GM18517 (cell line): ENCODE results near the gene KIF18B.
"Not testable (repeated sequence)": the region's sequence is repeated elsewhere in the genome, so short reads cannot be mapped to it uniquely, and the experiment has no call there.

Experiments used
- ATAC-seq: cut with Tn5 transposase; IDR thresholded peaks from one replicate; pipeline ENCODE4 v1.9.1; 2021; ENCODE audit warnings: mild to moderate bottlenecking, moderate library complexity; ENCODE audit not compliant: unreplicated experiment

Gene KIF18B

GRCh38 chr17:44970136-44970741, 22.7 kb upstream of the KIF18B start:
- ATAC-seq: no peak

GRCh38 chr17:44969144-44969780, 21.7 kb upstream of the KIF18B start:
- ATAC-seq: no peak

GRCh38 chr17:44968225-44969143, 20.9 kb upstream of the KIF18B start, which contains the start of gene C1QL1:
Gene C1QL1 (minus strand): TSS chr17:44968303. CDS start chr17:44968048, 255 bp downstream.
- ATAC-seq: no peak

- ATAC-seq: no peak
Observed at GRCh38 chr17:44967907-44968224, 20.3 kb upstream of the KIF18B start.

GRCh38 chr17:44967026-44967906, 19.7 kb upstream of the KIF18B start:
- ATAC-seq: no peak

- ATAC-seq: no peak
Observed at GRCh38 chr17:44966348-44967025, 18.9 kb upstream of the KIF18B start.

GRCh38 chr17:44965481-44966234, 18.1 kb upstream of the KIF18B start:
- ATAC-seq: no peak

GRCh38 chr17:44961921-44962350, 14.4 kb upstream of the KIF18B start:
- ATAC-seq: no peak

- no peak for ATAC-seq
Observed at GRCh38 chr17:44960691-44961090, 13.1 kb upstream of the KIF18B start.

- ATAC-seq: no peak
Observed at GRCh38 chr17:44959821-44960531, 12.4 kb upstream of the KIF18B start.

GRCh38 chr17:44956998-44957981, 9.7 kb upstream of the KIF18B start:
- no peak for ATAC-seq

GRCh38 chr17:44955674-44956425, 8.3 kb upstream of the KIF18B start:
- no peak for ATAC-seq

GRCh38 chr17:44952946-44953475, 5.4 kb upstream of the KIF18B start:
- ATAC-seq: no peak

GRCh38 chr17:44948315-44948795, 782 bp upstream of the KIF18B start:
- ATAC-seq: no peak

- not testable (repeated sequence) for ATAC-seq
Observed at GRCh38 chr17:44945652-44946051, 1.9 kb downstream of the KIF18B start.

- ATAC-seq: no peak
Observed at GRCh38 chr17:44942456-44942855, 5.1 kb downstream of the KIF18B start.
